Peyer's patch (tissue), 4 donors: ENCODE measurements around the gene FGFRL1. TPM values are rescaled to one million over a fixed set of nuclear protein-coding genes. Genes with fewer than 3 reads are reported as not detected.

Source experiments
- DNase-seq, 3 donors: peaks; one replicate each; pipeline ENCODE4 v3.0.0-alpha.2; 2017 to 2019
- H3K27ac ChIP-seq, 4 donors: fragments of 200-600 bp; sonication (generic); one replicate each; pipeline ENCODE4 v1.5.1; 2016 to 2019
- H3K27me3 ChIP-seq, 2 donors: fragments of 200-600 bp; sonication (generic); one replicate each; pipeline ENCODE4 v1.5.1; 2019
- H3K36me3 ChIP-seq, 3 donors: fragments of 200-600 bp; sonication (generic); one replicate each; pipeline ENCODE4 v1.5.1; 2016 to 2019
- H3K4me1 ChIP-seq, 4 donors: fragments of 200-600 bp; sonication (generic); one replicate each; pipeline ENCODE4 v1.5.1; 2016 to 2019
- H3K4me3 ChIP-seq, 4 donors: fragments of 200-600 bp; sonication (generic); 1 replicate in 3 of 4; 2 replicates in 1 of 4; pipeline ENCODE4 v1.5.1; 2016 to 2019; ENCODE audit warnings: mild to moderate bottlenecking in 1 of 4
- H3K9me3 ChIP-seq, 4 donors: fragments of 200-600 bp; sonication (generic); one replicate each; pipeline ENCODE4 v1.5.1; 2016 to 2019; ENCODE audit warnings: mild to moderate bottlenecking in 1 of 4
- CTCF ChIP-seq, 6 experiments: fragments of 450-650 bp in 4 of 6; fragments of 200-600 bp in 2 of 6; sonication (generic) in 1 of 6; IDR thresholded peaks; one replicate each; pipeline ENCODE4 v1.5.1; 2017 to 2019; ENCODE audit warnings: antibody characterized with exemption in 6 of 6, mild to moderate bottlenecking in 3 of 6, moderate library complexity in 1 of 6
- POLR2A ChIP-seq, 2 donors: fragments of 450-650 bp; IDR thresholded peaks; one replicate each; pipeline ENCODE4 v1.5.1; 2017; ENCODE audit warnings: antibody characterized with exemption in 2 of 2, mild to moderate bottlenecking in 2 of 2, moderate library complexity in 2 of 2
- total RNA-seq, 4 donors: library from RNA; depleted of rRNA; stranded (reverse); fragments of >200 nt; gene quantifications; one replicate each; pipeline ENCODE4 v1.1.0, GENCODE V29; 2016

FGFRL1 gene
- total RNA-seq, 4 donors from 2014 or later, result 10.3 to 29.7 (median 26.8) TPM

- Histone ChIP-seq H3K27me3 (no peaks in the 10 kb centered on the region), H3K4me3 (no peak overlapping the region), H3K36me3 (peaks cover 0 to 10% (median 0%) of the 10 kb centered on the region in 3 donors), H3K9me3 (peaks cover 0 to 4% (median 0%) of the 10 kb centered on the region in 4 donors), H3K27ac (no peak overlapping the region), H3K4me1 (peaks cover 0 to 7% (median under 1%) of the 10 kb centered on the region in 4 donors)
- TF ChIP-seq POLR2A (IDR thresholded peaks at IDR 0.05), result no peak
- DNase-seq, result no peak
These were observed 15.9 kb downstream of the FGFRL1 start for GRCh38 chr4:1027219-1027914.

- Histone ChIP-seq H3K36me3 (peaks cover 0 to 10% (median 0%) of the 10 kb centered on the region in 3 donors), H3K4me3 (no peak overlapping the region), H3K27me3 (no peaks in the 10 kb centered on the region), H3K4me1 (peaks cover 0 to 2% (median 0%) of the 10 kb centered on the region in 4 donors), H3K27ac (no peak overlapping the region), H3K9me3 (peaks cover 0 to 4% (median 0%) of the 10 kb centered on the region in 4 donors)
- DNase-seq, result no peak
- no peak for TF ChIP-seq POLR2A (IDR thresholded peaks at IDR 0.05)
These were observed 16.5 kb downstream of the FGFRL1 start for GRCh38 chr4:1027915-1028238.

GRCh38 chr4:1028574-1029220 is 17.3 kb downstream of the FGFRL1 start:
- H3K36me3 ChIP-seq, result peaks cover 0 to 10% (median 0%) of the 10 kb centered on the region in 3 donors
- no peaks in the 10 kb centered on the region for H3K4me1 ChIP-seq
- no peak for DNase-seq
- no peaks in the 10 kb centered on the region for H3K27me3 ChIP-seq
- H3K27ac ChIP-seq, result no peak overlapping the region
- H3K9me3 ChIP-seq, result peaks cover 0 to 4% (median 0%) of the 10 kb centered on the region in 4 donors
- no peak overlapping the region for H3K4me3 ChIP-seq
- no peak for TF ChIP-seq POLR2A (IDR thresholded peaks at IDR 0.05)
- no peak for TF ChIP-seq CTCF (IDR thresholded peaks at IDR 0.05)

- TF ChIP-seq CTCF (IDR thresholded peaks at IDR 0.05) (no peak), POLR2A (IDR thresholded peaks at IDR 0.05) (no peak)
- H3K27ac ChIP-seq, result no peak overlapping the region
- no peaks in the 10 kb centered on the region for H3K4me1 ChIP-seq
- peaks cover 0 to 4% (median 0%) of the 10 kb centered on the region in 4 donors for H3K9me3 ChIP-seq
- H3K36me3 ChIP-seq, result peaks cover 0 to 4% (median 0%) of the 10 kb centered on the region in 3 donors
- no peak for DNase-seq
- H3K4me3 ChIP-seq, result no peak overlapping the region
- no peaks in the 10 kb centered on the region for H3K27me3 ChIP-seq
These were observed 18.1 kb downstream of the FGFRL1 start for GRCh38 chr4:1029529-1029928.

GRCh38 chr4:1030031-1030430 is 18.6 kb downstream of the FGFRL1 start:
- no peaks in the 10 kb centered on the region for H3K4me1 ChIP-seq
- TF ChIP-seq CTCF (IDR thresholded peaks at IDR 0.05) (no peak), POLR2A (IDR thresholded peaks at IDR 0.05) (no peak)
- no peak overlapping the region for H3K27ac ChIP-seq
- H3K36me3 ChIP-seq, result no peaks in the 10 kb centered on the region
- no peaks in the 10 kb centered on the region for H3K27me3 ChIP-seq
- DNase-seq, result no peak
- no peak overlapping the region for H3K4me3 ChIP-seq
- H3K9me3 ChIP-seq, result peaks cover 0 to 4% (median 0%) of the 10 kb centered on the region in 4 donors

- peaks cover 0 to 4% (median 0%) of the 10 kb centered on the region in 4 donors for H3K9me3 ChIP-seq
- DNase-seq, result no peak
- TF ChIP-seq CTCF (IDR thresholded peaks at IDR 0.05) (no peak), POLR2A (IDR thresholded peaks at IDR 0.05) (no peak)
- no peaks in the 10 kb centered on the region for H3K4me1 ChIP-seq
- H3K36me3 ChIP-seq, result no peaks in the 10 kb centered on the region
- no peak overlapping the region for H3K4me3 ChIP-seq
- no peak overlapping the region for H3K27ac ChIP-seq
- H3K27me3 ChIP-seq, result no peaks in the 10 kb centered on the region
These were observed 19.1 kb downstream of the FGFRL1 start for GRCh38 chr4:1030559-1030958.
